HT1080 (cell line): ENCODE data around the gene PLD4. TPM values are rescaled to one million over a fixed set of nuclear protein-coding genes. Genes with fewer than 3 reads are reported as not detected.

Source experiments
- total RNA-seq: library from RNA; depleted of rRNA; stranded (reverse); fragments of >200 nt; shearing (Covaris generic); gene quantifications from 2 replicates; pipeline ENCODE4 v1.2.3, GENCODE V29; 2014; rRNA removed

PLD4 gene
- total RNA-seq, 1 experiment from 2014 or later = 0.02 TPM

Other genes starting within 250 kb of the PLD4 start
- gene INF2, start 235.3 kb upstream of the PLD4 start, total RNA-seq = 57.7 and 80.0 TPM in 2 replicates
- 2.1 and 2.8 TPM in 2 replicates for gene ADSS1, start 200.7 kb upstream of the PLD4 start, total RNA-seq
- gene SIVA1, start 171.7 kb upstream of the PLD4 start, total RNA-seq = 139 and 242 TPM in 2 replicates
- gene AKT1, start 129.1 kb upstream of the PLD4 start, total RNA-seq = 147 and 173 TPM in 2 replicates
- gene ZBTB42, start 123.8 kb upstream of the PLD4 start, total RNA-seq = 4.6 and 5.5 TPM in 2 replicates
- 17.9 and 21.3 TPM in 2 replicates for gene CEP170B, start 59.6 kb upstream of the PLD4 start, total RNA-seq
- gene AHNAK2, start 53.5 kb downstream of the PLD4 start, total RNA-seq = 52.6 and 54.6 TPM in 2 replicates
- 5.1 and 5.4 TPM in 2 replicates for gene CLBA1, start 60.9 kb downstream of the PLD4 start, total RNA-seq
- 70.9 and 87.9 TPM in 2 replicates for gene CDCA4, start 96.2 kb downstream of the PLD4 start, total RNA-seq
- gene GPR132, start 140.6 kb downstream of the PLD4 start, total RNA-seq = 0.21 and 0.40 TPM in 2 replicates
- 0.47 and 0.48 TPM in 2 replicates for gene JAG2, start 243.9 kb downstream of the PLD4 start, total RNA-seq